HCT116 (cell line): ENCODE results near the gene RCSD1.

Source experiments
- CTCF ChIP-seq, 3 experiments: fragments of 200-600 bp in 1 of 3; sonication (generic) in 1 of 3; IDR thresholded peaks in 2 of 3; conservative IDR thresholded peaks in 1 of 3; 2 replicates each; pipeline ENCODE4 v1.5.1; 2012 to 2017; ENCODE audit warnings: low read depth in 2 of 3, low read length in 2 of 3, antibody characterized with exemption in 1 of 3, borderline replicate concordance in 1 of 3, control low read depth in 1 of 3, mild to moderate bottlenecking in 1 of 3, mixed read lengths in 1 of 3, mixed run types in 1 of 3, moderate library complexity in 1 of 3; ENCODE audit not compliant: insufficient read depth in 1 of 3
- MAX ChIP-seq: IDR thresholded peaks from 2 replicates; pipeline ENCODE4 v1.6.1; 2012
- YY1 ChIP-seq: IDR thresholded peaks from 2 replicates; pipeline ENCODE4 v1.6.1; 2011; ENCODE audit warnings: low read length, low read depth, moderate library complexity, mild to moderate bottlenecking; ENCODE audit not compliant: insufficient replicate concordance; ENCODE audit errors: extremely low read depth

GRCh38 chr1:167628741-167629515 lies 1.1 kb upstream of the RCSD1 start:
- TF ChIP-seq CTCF (IDR thresholded peaks at IDR 0.05 in 2 of 3, conservative IDR thresholded peaks at IDR 0.05 in 1 of 3; ENCODE audit: borderline replicate concordance in 1 of 3, insufficient read depth in 1 of 3, low read depth in 2 of 3, low read length in 2 of 3) = no peak
- TF ChIP-seq MAX = no peak
- TF ChIP-seq YY1 = no peak
